Neural cell (in vitro differentiated cells): ENCODE measurements around the gene ABRACL. TPM values are rescaled to one million over a fixed set of nuclear protein-coding genes. Genes with fewer than 3 reads are reported as not detected.

ENCODE experiments used
- H2AFZ ChIP-seq: fragments of 200-600, 300-800 bp; sonication (generic), shearing (Covaris generic); 2 replicates; pipeline ENCODE4 v1.6.0; 2014; ENCODE audit warnings: low read depth, mild to moderate bottlenecking, antibody characterized with exemption, low read length, moderate library complexity
- H3F3A ChIP-seq: fragments of 200-600 bp; shearing (Covaris generic); 2 replicates; pipeline ENCODE4 v1.6.1; 2016; ENCODE audit warnings: mild to moderate bottlenecking, moderate library complexity, mixed read lengths, antibody characterized with exemption, low read length; ENCODE audit not compliant: insufficient read depth, poor library complexity, severe bottlenecking
- H3K27ac ChIP-seq: fragments of 200-600, 300-800 bp; sonication (generic), shearing (Covaris generic); 2 replicates; pipeline ENCODE4 v1.5.1; 2014; ENCODE audit warnings: mild to moderate bottlenecking, low read length, moderate library complexity
- H3K27me3 ChIP-seq: fragments of 300-800, 200-600 bp; sonication (generic), shearing (Covaris generic); 2 replicates; pipeline ENCODE4 v1.6.0; 2014; ENCODE audit warnings: mild to moderate bottlenecking, low read depth, low read length, moderate library complexity; ENCODE audit not compliant: insufficient read depth
- H3K36me3 ChIP-seq: fragments of 300-800, 200-600 bp; sonication (generic), shearing (Covaris generic); 2 replicates; pipeline ENCODE4 v1.5.1; 2014; ENCODE audit warnings: mild to moderate bottlenecking, antibody characterized with exemption, low read length, moderate library complexity; ENCODE audit not compliant: insufficient read depth
- H3K4me2 ChIP-seq: fragments of 300-800, 200-600 bp; sonication (generic), shearing (Covaris generic); 2 replicates; pipeline ENCODE4 v1.6.0; 2014; ENCODE audit warnings: mild to moderate bottlenecking, low read length
- H3K4me3 ChIP-seq: fragments of 300-800, 200-600 bp; sonication (generic), shearing (Covaris generic); 2 replicates; pipeline ENCODE4 v1.5.1; 2014; ENCODE audit warnings: mild to moderate bottlenecking, low read length, moderate library complexity
- H3K79me2 ChIP-seq: fragments of 200-600 bp; shearing (Covaris generic); replicated peaks from 2 replicates; pipeline ENCODE4 v1.6.0; 2014; ENCODE audit warnings: mild to moderate bottlenecking, low read length, moderate library complexity; ENCODE audit not compliant: insufficient read depth
- H3K9ac ChIP-seq: fragments of 300-800, 200-600 bp; sonication (generic), shearing (Covaris generic); 2 replicates; pipeline ENCODE4 v1.6.1; 2016; ENCODE audit warnings: mild to moderate bottlenecking, low read length, mixed read lengths
- H3K9me2 ChIP-seq: fragments of 200-600 bp; shearing (Covaris generic); 2 replicates; pipeline ENCODE4 v1.6.1; 2016; ENCODE audit warnings: mild to moderate bottlenecking, low read length, mixed read lengths; ENCODE audit not compliant: insufficient read depth
- H3K9me3 ChIP-seq: fragments of 200-600, 300-800 bp; sonication (generic), shearing (Covaris generic); 2 replicates; pipeline ENCODE4 v1.6.1; 2016; ENCODE audit warnings: mild to moderate bottlenecking, mixed run types, low read length, moderate library complexity, mixed read lengths
- H4K20me1 ChIP-seq: fragments of 200-600 bp; shearing (Covaris generic); 2 replicates; pipeline ENCODE4 v1.6.1; 2016; ENCODE audit warnings: mild to moderate bottlenecking, mixed run types; ENCODE audit not compliant: insufficient read depth
- EP300 ChIP-seq: fragments of 450-650 bp; conservative IDR thresholded peaks from 2 replicates; pipeline ENCODE4 v1.6.1; 2014; ENCODE audit warnings: antibody characterized with exemption, mild to moderate bottlenecking, moderate library complexity; ENCODE audit not compliant: poor library complexity, severe bottlenecking
- EZH2 ChIP-seq: fragments of 200-600, 300-800 bp; shearing (Covaris generic), sonication (generic); IDR thresholded peaks from 2 replicates; pipeline ENCODE4 v1.6.1; 2014; ENCODE audit warnings: antibody characterized with exemption, low read length, borderline replicate concordance, mild to moderate bottlenecking; ENCODE audit not compliant: insufficient read depth, poor library complexity, severe bottlenecking
- MXI1 ChIP-seq: fragments of 450-650 bp; conservative IDR thresholded peaks from 2 replicates; pipeline ENCODE4 v1.6.1; 2014; ENCODE audit warnings: antibody characterized with exemption, mild to moderate bottlenecking; ENCODE audit not compliant: poor library complexity, severe bottlenecking
- POLR2AphosphoS5 ChIP-seq: IDR thresholded peaks from 2 replicates; pipeline ENCODE4 v1.6.1; 2012
- RAD21 ChIP-seq: fragments of 450-650 bp; conservative IDR thresholded peaks from 2 replicates; pipeline ENCODE4 v1.6.1; 2014; ENCODE audit warnings: antibody characterized with exemption, mild to moderate bottlenecking, moderate library complexity
- SMC3 ChIP-seq: fragments of 450-650 bp; conservative IDR thresholded peaks from 2 replicates; pipeline ENCODE4 v1.6.1; 2014; ENCODE audit warnings: antibody characterized with exemption, mild to moderate bottlenecking, moderate library complexity; ENCODE audit not compliant: poor library complexity
- TAF1 ChIP-seq: IDR thresholded peaks from 2 replicates; pipeline ENCODE4 v1.6.1; 2012; ENCODE audit warnings: low read depth
- polyA plus RNA-seq: library from polyadenylated mRNA; depleted of rRNA; stranded (reverse); fragments of >200 nt; gene quantifications from 2 replicates; pipeline ENCODE4 v1.2.3, GENCODE V29; 2014
- TF ChIP-seq, protein P1 (sequence below): fragments of 450-650 bp; IDR thresholded peaks from 2 replicates; pipeline ENCODE4 v1.5.1; 2014; ENCODE audit warnings: antibody characterized with exemption, mild to moderate bottlenecking, moderate library complexity; ENCODE audit not compliant: poor library complexity, severe bottlenecking
- TF ChIP-seq, protein P2 (sequence below): IDR thresholded peaks from 2 replicates; pipeline ENCODE4 v1.6.1; 2012; ENCODE audit warnings: borderline replicate concordance

ABRACL gene
- polyA plus RNA-seq, 1 donor from 2014 or later: 201 TPM

DNA sequence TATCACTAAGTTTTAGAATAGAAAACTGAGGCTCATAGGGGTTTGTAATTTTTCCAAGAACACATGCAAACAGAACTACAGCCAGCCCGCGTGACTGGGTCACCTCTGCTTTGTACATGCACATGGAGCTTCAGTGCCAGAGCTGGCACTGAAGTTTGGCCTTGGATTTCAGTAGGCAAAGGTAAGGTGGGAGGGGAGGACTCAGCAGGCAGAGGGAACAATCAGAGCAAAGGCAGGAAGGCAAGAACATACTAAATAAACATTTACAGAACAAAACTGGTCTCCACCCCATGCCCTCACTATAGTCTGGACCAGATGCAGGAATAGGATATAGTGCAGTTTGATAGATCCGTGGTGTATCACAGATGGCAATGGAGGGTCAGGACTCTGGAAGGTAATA is 13.6 kb upstream of the ABRACL start:
- H3K27ac ChIP-seq: no peak overlapping the region
- no peaks in the 10 kb centered on the region for H4K20me1 ChIP-seq
- TF ChIP-seq EP300 (no peak), MXI1 (no peak), SMC3 (no peak), POLR2AphosphoS5 (no peak), TAF1 (no peak)
- TF ChIP-seq, protein P1, sequence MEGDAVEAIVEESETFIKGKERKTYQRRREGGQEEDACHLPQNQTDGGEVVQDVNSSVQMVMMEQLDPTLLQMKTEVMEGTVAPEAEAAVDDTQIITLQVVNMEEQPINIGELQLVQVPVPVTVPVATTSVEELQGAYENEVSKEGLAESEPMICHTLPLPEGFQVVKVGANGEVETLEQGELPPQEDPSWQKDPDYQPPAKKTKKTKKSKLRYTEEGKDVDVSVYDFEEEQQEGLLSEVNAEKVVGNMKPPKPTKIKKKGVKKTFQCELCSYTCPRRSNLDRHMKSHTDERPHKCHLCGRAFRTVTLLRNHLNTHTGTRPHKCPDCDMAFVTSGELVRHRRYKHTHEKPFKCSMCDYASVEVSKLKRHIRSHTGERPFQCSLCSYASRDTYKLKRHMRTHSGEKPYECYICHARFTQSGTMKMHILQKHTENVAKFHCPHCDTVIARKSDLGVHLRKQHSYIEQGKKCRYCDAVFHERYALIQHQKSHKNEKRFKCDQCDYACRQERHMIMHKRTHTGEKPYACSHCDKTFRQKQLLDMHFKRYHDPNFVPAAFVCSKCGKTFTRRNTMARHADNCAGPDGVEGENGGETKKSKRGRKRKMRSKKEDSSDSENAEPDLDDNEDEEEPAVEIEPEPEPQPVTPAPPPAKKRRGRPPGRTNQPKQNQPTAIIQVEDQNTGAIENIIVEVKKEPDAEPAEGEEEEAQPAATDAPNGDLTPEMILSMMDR: no peak
- TF ChIP-seq, protein P2, sequence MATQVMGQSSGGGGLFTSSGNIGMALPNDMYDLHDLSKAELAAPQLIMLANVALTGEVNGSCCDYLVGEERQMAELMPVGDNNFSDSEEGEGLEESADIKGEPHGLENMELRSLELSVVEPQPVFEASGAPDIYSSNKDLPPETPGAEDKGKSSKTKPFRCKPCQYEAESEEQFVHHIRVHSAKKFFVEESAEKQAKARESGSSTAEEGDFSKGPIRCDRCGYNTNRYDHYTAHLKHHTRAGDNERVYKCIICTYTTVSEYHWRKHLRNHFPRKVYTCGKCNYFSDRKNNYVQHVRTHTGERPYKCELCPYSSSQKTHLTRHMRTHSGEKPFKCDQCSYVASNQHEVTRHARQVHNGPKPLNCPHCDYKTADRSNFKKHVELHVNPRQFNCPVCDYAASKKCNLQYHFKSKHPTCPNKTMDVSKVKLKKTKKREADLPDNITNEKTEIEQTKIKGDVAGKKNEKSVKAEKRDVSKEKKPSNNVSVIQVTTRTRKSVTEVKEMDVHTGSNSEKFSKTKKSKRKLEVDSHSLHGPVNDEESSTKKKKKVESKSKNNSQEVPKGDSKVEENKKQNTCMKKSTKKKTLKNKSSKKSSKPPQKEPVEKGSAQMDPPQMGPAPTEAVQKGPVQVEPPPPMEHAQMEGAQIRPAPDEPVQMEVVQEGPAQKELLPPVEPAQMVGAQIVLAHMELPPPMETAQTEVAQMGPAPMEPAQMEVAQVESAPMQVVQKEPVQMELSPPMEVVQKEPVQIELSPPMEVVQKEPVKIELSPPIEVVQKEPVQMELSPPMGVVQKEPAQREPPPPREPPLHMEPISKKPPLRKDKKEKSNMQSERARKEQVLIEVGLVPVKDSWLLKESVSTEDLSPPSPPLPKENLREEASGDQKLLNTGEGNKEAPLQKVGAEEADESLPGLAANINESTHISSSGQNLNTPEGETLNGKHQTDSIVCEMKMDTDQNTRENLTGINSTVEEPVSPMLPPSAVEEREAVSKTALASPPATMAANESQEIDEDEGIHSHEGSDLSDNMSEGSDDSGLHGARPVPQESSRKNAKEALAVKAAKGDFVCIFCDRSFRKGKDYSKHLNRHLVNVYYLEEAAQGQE: no peak
- H3K4me3 ChIP-seq: no peak overlapping the region
- H3K4me2 ChIP-seq: no peak overlapping the region
- no peaks in the 10 kb centered on the region for H3K36me3 ChIP-seq
- H3K9ac ChIP-seq: no peak overlapping the region
- no peaks in the 10 kb centered on the region for H3K79me2 ChIP-seq
- no peaks in the 10 kb centered on the region for H3F3A ChIP-seq
- H2AFZ ChIP-seq: no peak overlapping the region
- no peaks in the 10 kb centered on the region for H3K9me3 ChIP-seq
- no peaks in the 10 kb centered on the region for H3K27me3 ChIP-seq
- H3K9me2 ChIP-seq: no peaks in the 10 kb centered on the region

DNA sequence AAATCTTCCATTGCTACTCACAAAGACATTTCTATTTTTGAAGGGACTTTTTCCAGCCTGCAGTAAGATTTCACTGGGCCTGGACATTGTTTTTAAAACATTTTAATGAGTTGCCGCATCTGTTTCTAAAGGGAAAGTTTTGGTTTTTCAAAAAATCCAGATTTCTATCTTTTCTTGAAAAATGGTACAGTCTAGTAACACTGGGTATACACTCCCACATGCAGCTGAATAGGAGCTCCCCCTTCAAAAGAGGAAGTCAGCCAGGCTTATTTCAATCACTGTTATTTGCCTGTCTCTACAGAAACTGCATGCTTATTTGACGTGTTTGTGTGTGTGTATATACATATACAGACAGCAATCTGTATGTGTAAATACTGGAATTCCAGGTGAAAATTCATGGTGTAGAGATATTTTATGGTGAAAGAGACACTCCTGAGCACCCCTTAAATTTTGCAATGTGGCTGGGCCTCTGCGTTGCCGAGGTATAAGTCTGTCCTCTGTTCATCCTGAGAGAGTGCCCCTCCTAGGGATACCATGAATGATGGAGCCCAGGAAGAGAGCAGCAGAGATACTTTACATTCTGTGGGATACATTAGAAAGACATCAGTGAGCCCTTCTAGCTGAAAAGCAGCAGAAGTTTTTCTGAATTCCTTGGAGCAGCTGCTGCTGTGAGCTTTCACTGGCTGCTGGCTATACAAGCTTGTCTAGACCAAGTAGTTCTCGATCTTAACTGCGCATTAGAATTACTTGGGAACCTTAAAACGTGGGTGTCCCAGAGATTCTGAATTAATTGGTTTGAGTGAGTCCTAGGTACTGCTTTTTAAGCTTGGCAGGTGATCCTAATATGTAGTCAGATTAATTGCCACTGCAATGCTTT is 12.0 kb upstream of the ABRACL start:
- no peaks in the 10 kb centered on the region for H3K79me2 ChIP-seq
- H3K36me3 ChIP-seq: no peaks in the 10 kb centered on the region
- TF ChIP-seq POLR2AphosphoS5: no peak
- no peak for TF ChIP-seq EZH2
- no peak for TF ChIP-seq SMC3
- no peak for TF ChIP-seq RAD21
- TF ChIP-seq, protein P1: no peak
- TF ChIP-seq, protein P2: no peak
- TF ChIP-seq EP300: no peak
- TF ChIP-seq MXI1: no peak
- TF ChIP-seq TAF1: no peak
- H3K27ac ChIP-seq: no peak overlapping the region
- H2AFZ ChIP-seq: no peak overlapping the region
- H3F3A ChIP-seq: no peaks in the 10 kb centered on the region
- H3K4me3 ChIP-seq: no peak overlapping the region
- H3K9me2 ChIP-seq: no peaks in the 10 kb centered on the region
- no peak overlapping the region for H3K4me2 ChIP-seq
- H3K9ac ChIP-seq: no peak overlapping the region
- no peaks in the 10 kb centered on the region for H3K27me3 ChIP-seq
- no peaks in the 10 kb centered on the region for H3K9me3 ChIP-seq
- H4K20me1 ChIP-seq: no peaks in the 10 kb centered on the region
